ENCODE measurements around the gene WDR82.
A peak's percentile ranks its signal among the peaks of the same experiment; 100 is the strongest.

The WDR82 gene

DNA sequence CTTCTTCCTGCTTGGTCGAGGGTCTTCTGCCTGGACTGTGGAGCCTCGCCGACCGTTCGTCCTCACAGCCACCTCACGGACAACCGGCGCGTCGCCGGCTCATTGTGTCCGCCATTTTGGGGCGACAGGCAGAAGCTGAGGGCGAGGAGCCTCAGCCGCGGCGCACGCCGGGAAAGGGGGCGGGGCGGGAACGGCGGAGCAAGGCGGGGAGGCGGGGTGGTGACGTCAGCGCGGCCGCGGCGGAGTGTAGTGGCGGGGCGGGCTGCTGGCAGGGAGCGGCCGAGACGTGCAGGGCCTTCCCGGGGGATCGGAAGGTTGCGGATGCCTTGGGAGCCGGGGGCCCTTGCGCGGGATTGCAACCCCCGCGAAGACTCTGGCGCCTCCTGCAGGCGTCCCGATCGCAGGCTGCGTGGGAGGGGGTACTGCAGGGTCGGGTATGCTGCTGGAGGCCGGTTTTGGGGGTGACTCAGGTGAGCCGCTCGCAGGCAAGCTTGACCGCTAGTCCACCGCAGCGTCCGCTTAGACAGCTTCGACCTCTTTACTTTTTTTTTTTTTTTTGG, at the start of gene WDR82:
Gene WDR82 (minus strand): TSS at position 140 of the 560 bp plus-strand sequence. CDS start 288 bp downstream, outside the sequence.
- peak within 1 kb of the TSS; percentile 97 for H3K4me3 ChIP-seq (ENCODE audit: low read depth, low read length)
- peak; percentile 66 for TF ChIP-seq CTCF (IDR thresholded peaks at IDR 0.05; ENCODE audit: low read depth, low read length)
- peak; percentile 94 for DNase-seq (ENCODE audit: low read depth, low spot score)
- in situ Hi-C loops (cut with HindIII; ENCODE audit: low sequenced_read_pairs), result no loop called here

GRCh38 chr3:52327486-52328290, 49.2 kb upstream of the WDR82 start:
- no peak for TF ChIP-seq CTCF (IDR thresholded peaks at IDR 0.05; ENCODE audit: low read depth, low read length)
- in situ Hi-C loops (cut with HindIII; ENCODE audit: low sequenced_read_pairs), result no loop called here
- no peak overlapping the region for H3K4me3 ChIP-seq (ENCODE audit: low read depth, low read length)
- no peak for DNase-seq (ENCODE audit: low read depth, low spot score)

DNA sequence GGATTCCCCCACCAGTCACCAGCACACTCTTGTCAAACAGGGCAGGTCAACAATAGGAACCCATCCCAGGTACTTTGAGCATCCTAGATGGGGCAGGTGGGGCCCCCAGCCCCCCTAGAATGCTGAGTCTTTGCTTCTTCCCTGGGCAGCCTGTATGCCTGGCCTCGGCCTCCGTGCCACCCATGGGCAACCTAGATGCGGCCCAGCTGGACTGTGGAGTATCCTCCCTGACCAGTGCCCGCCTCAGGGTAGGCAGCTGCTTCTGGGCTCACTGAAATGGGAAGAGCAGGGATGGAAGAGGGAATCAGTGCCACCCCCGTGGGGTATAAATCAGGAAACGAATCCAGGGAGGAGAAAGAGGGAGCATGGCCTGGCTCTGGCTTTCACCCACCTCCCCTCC, 48.5 kb upstream of the WDR82 start:
- no peak overlapping the region for H3K4me3 ChIP-seq (ENCODE audit: low read depth, low read length)
- in situ Hi-C loops (cut with HindIII; ENCODE audit: low sequenced_read_pairs), result no loop called here
- no peak for TF ChIP-seq CTCF (IDR thresholded peaks at IDR 0.05; ENCODE audit: low read depth, low read length)
- no peak for DNase-seq (ENCODE audit: low read depth, low spot score)

DNA sequence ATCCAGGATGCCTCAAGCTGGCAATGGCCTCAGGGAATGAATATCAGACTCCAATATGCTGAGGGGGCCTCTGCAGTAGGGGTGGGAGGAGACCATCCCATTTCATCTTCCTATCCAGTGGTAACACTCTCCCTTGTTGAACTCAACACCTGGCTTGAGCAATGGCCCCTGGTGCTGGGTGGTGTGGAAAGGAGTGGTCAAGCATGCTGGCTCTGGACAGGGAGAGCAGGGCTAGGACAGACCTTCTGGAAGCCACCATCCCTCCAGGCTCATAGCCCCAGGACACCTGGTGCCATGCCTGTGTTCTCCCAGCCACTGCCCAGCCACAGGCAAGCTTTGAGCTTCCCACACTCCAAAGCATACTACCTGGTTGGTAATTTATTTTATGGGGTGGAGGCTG, 47.2 kb upstream of the WDR82 start:
- DNase-seq (ENCODE audit: low read depth, low spot score), result no peak
- TF ChIP-seq CTCF (IDR thresholded peaks at IDR 0.05; ENCODE audit: low read depth, low read length), result no peak
- H3K4me3 ChIP-seq (ENCODE audit: low read depth, low read length), result no peak overlapping the region
- in situ Hi-C loops (cut with HindIII; ENCODE audit: low sequenced_read_pairs), result no loop called here

- no peak for DNase-seq (ENCODE audit: low read depth, low spot score)
- no peak for TF ChIP-seq CTCF (IDR thresholded peaks at IDR 0.05; ENCODE audit: low read depth, low read length)
- in situ Hi-C loops (cut with HindIII; ENCODE audit: low sequenced_read_pairs), result no loop called here
- no peak overlapping the region for H3K4me3 ChIP-seq (ENCODE audit: low read depth, low read length)
These were observed 46.2 kb upstream of the WDR82 start for GRCh38 chr3:52324676-52325075.

GRCh38 chr3:52323526-52324295, 45.3 kb upstream of the WDR82 start:
- no peak overlapping the region for H3K4me3 ChIP-seq (ENCODE audit: low read depth, low read length)
- in situ Hi-C loops (cut with HindIII; ENCODE audit: low sequenced_read_pairs), result no loop called here
- TF ChIP-seq CTCF (IDR thresholded peaks at IDR 0.05; ENCODE audit: low read depth, low read length), result no peak
- no peak for DNase-seq (ENCODE audit: low read depth, low spot score)

Data from astrocyte of the spinal cord (primary cell).